SK-N-SH (cell line): ENCODE results near the gene RFX2. TPM values are rescaled to one million over a fixed set of nuclear protein-coding genes. Genes with fewer than 3 reads are reported as not detected.

Experiments used
- CTCF ChIA-PET: fragments of 300-600, 350-600 bp; formaldehyde crosslinking; extraction: SDS; loops from one replicate; lab custom pipeline; 2021; lab: Yijun Ruan, JAX
- POLR2A ChIA-PET: fragments of 350-600 bp; sonication (Branson Sonifier 250); formaldehyde crosslinking; extraction: SDS; loops from one replicate; lab custom pipeline; 2020; ENCODE audit warnings: antibody characterized with exemption, inconsistent platforms; lab: Yijun Ruan, JAX
- DNase-seq: peaks from one replicate; pipeline ENCODE4 v3.0.0; 2012
- H2AFZ ChIP-seq: fragments of 200-600 bp; sonication (generic); 2 replicates; pipeline ENCODE4 v1.8.1; 2016; ENCODE audit warnings: antibody characterized with exemption, mild to moderate bottlenecking, low read depth
- H3F3A ChIP-seq: fragments of 200-600 bp; sonication (generic); replicated peaks from 2 replicates; pipeline ENCODE3; 2016; ENCODE audit warnings: antibody characterized with exemption, mild to moderate bottlenecking; ENCODE audit not compliant: insufficient read depth
- H3K27ac ChIP-seq, 2 experiments: fragments of 200-500 bp in 1 of 2; fragments of 200-600 bp in 1 of 2; sonication (Bioruptor generic) in 1 of 2; sonication (generic), shearing (Covaris generic) in 1 of 2; 2 replicates each; pipeline versions ENCODE4 v1.5.1 to v1.6.1; 2014 to 2016; ENCODE audit warnings: low read depth in 2 of 2, inconsistent platforms in 1 of 2, low read length in 1 of 2, mild to moderate bottlenecking in 1 of 2, mixed read lengths in 1 of 2
- H3K27me3 ChIP-seq: fragments of 200-600 bp; sonication (generic), shearing (Covaris generic); 2 replicates; pipeline ENCODE4 v1.6.1; 2016; ENCODE audit warnings: mixed run types; ENCODE audit not compliant: insufficient read depth
- H3K36me3 ChIP-seq, 2 experiments: fragments of 200-500 bp in 1 of 2; fragments of 200-600 bp in 1 of 2; sonication (Bioruptor generic) in 1 of 2; sonication (generic) in 1 of 2; replicated peaks in 1 of 2; 2 replicates each; pipeline versions ENCODE3 to v1.5.1; 2014 to 2016; ENCODE audit warnings: low read length in 1 of 2, mild to moderate bottlenecking in 1 of 2; ENCODE audit not compliant: insufficient read depth in 2 of 2, control insufficient read depth in 1 of 2
- H3K4me1 ChIP-seq, 2 experiments: fragments of 200-500 bp in 1 of 2; fragments of 200-600 bp in 1 of 2; sonication (Bioruptor generic) in 1 of 2; sonication (generic), shearing (Covaris generic) in 1 of 2; 2 replicates each; pipeline versions ENCODE4 v1.5.1 to v1.6.1; 2014 to 2016; ENCODE audit warnings: low read depth in 1 of 2, low read length in 1 of 2, mixed run types in 1 of 2; ENCODE audit not compliant: insufficient read depth in 2 of 2, control insufficient read depth in 1 of 2
- H3K4me2 ChIP-seq: fragments of 200-600 bp; sonication (generic), shearing (Covaris generic); 2 replicates; pipeline ENCODE4 v1.6.1; 2017; ENCODE audit warnings: mixed run types
- H3K4me3 ChIP-seq, 2 experiments: fragments of 200-500 bp in 1 of 2; fragments of 200-600 bp in 1 of 2; sonication (Bioruptor generic) in 1 of 2; sonication (generic), shearing (Covaris generic) in 1 of 2; 2 replicates each; pipeline versions ENCODE4 v1.5.1 to v1.8.1; 2014 to 2016; ENCODE audit warnings: low read depth in 2 of 2, inconsistent platforms in 1 of 2, low read length in 1 of 2, mild to moderate bottlenecking in 1 of 2, mixed read lengths in 1 of 2, moderate library complexity in 1 of 2
- H3K79me2 ChIP-seq: fragments of 200-600 bp; sonication (generic); 2 replicates; pipeline ENCODE4 v1.8.1; 2017; ENCODE audit warnings: mild to moderate bottlenecking; ENCODE audit not compliant: insufficient read depth
- H3K9ac ChIP-seq: fragments of 200-600 bp; sonication (generic); 2 replicates; pipeline ENCODE4 v1.6.1; 2017; ENCODE audit warnings: mixed run types
- H3K9me2 ChIP-seq: fragments of 200-600 bp; sonication (generic); 2 replicates; pipeline ENCODE4 v1.6.1; 2017; ENCODE audit warnings: mixed run types
- H3K9me3 ChIP-seq: fragments of 200-600 bp; sonication (generic); 2 replicates; pipeline ENCODE4 v1.6.1; 2017; ENCODE audit warnings: mixed run types, mild to moderate bottlenecking, moderate library complexity
- H4K20me1 ChIP-seq: fragments of 200-600 bp; sonication (generic); 2 replicates; pipeline ENCODE4 v1.6.1; 2017; ENCODE audit warnings: mild to moderate bottlenecking, mixed run types; ENCODE audit not compliant: insufficient read depth
- CHD2 ChIP-seq: fragments of 150-350 bp; IDR thresholded peaks from 2 replicates; pipeline ENCODE4 v1.6.1; 2018; ENCODE audit warnings: low read length; ENCODE audit not compliant: partially characterized antibody
- ELF1 ChIP-seq: IDR thresholded peaks from 2 replicates; pipeline ENCODE4 v1.4.0; 2012
- FOXJ3 ChIP-seq: sonication (generic); formaldehyde crosslinking; IDR thresholded peaks from 2 replicates; pipeline ENCODE4 v1.5.1; 2020; ENCODE audit warnings: mild to moderate bottlenecking, missing genetic modification reagents
- GATA2 ChIP-seq: sonication (generic); formaldehyde crosslinking; IDR thresholded peaks from 2 replicates; pipeline ENCODE4 v1.5.0; 2020; ENCODE audit warnings: mild to moderate bottlenecking, missing genetic modification reagents
- IRF3 ChIP-seq: fragments of 150-350 bp; IDR thresholded peaks from 2 replicates; pipeline ENCODE4 v1.6.1; 2016; ENCODE audit warnings: mild to moderate bottlenecking, low read depth, low read length
- JUND ChIP-seq: IDR thresholded peaks from 2 replicates; pipeline ENCODE4 v1.4.0; 2012
- MAX ChIP-seq: IDR thresholded peaks from 2 replicates; pipeline ENCODE4 v1.4.0; 2012; ENCODE audit warnings: low read depth
- MXI1 ChIP-seq: IDR thresholded peaks from 2 replicates; pipeline ENCODE4 v1.6.1; 2012; ENCODE audit warnings: mild to moderate bottlenecking, low read depth, low read length, improper control_type of control experiment
- NRF1 ChIP-seq: IDR thresholded peaks from 2 replicates; pipeline ENCODE4 v1.6.1; 2012; ENCODE audit warnings: low read depth, mild to moderate bottlenecking, low read length
- PBX3 ChIP-seq: IDR thresholded peaks from 2 replicates; pipeline ENCODE4; 2012
- RFX5 ChIP-seq: IDR thresholded peaks from 2 replicates; pipeline ENCODE4 v1.6.1; 2012; ENCODE audit warnings: mild to moderate bottlenecking, improper control_type of control experiment, low read length
- RXRA ChIP-seq: IDR thresholded peaks from 2 replicates; pipeline ENCODE4 v1.4.0; 2012; ENCODE audit warnings: low read depth, mild to moderate bottlenecking, borderline replicate concordance
- SMC3 ChIP-seq: IDR thresholded peaks from 2 replicates; pipeline ENCODE4 v1.6.1; 2012; ENCODE audit warnings: low read depth, low read length, improper control_type of control experiment
- TAF1 ChIP-seq: IDR thresholded peaks from 2 replicates; pipeline ENCODE4 v1.6.1; 2012; ENCODE audit warnings: low read depth, mild to moderate bottlenecking, low read length, moderate library complexity, borderline replicate concordance
- USF2 ChIP-seq: fragments of 150-350 bp; IDR thresholded peaks from 2 replicates; pipeline ENCODE4 v1.6.1; 2017; ENCODE audit warnings: antibody characterized with exemption, low read length, low read depth, borderline replicate concordance
- WGBS: methylation state at CpG from one replicate; pipeline ENCODE4 v1.1.6; 2017; ENCODE audit warnings: low lambda C conversion rate; 5-methylcytosine and 5-hydroxymethylcytosine counted together
- polyA plus RNA-seq, 3 experiments: library from polyadenylated mRNA; depleted of rRNA; stranded (reverse); fragments of >200 nt; gene quantifications; 2 replicates each; pipeline ENCODE4 v1.2.3, GENCODE V29; 2012

RFX2 gene
- polyA plus RNA-seq, 1 of the 3 experiments (the other 2 are of a cell fraction) = 12.6 TPM

- H4K20me1 ChIP-seq = peaks cover 73% of the 10 kb centered on the region
Measured at GRCh38 chr19:5973867-5974635, 136.2 kb downstream of the RFX2 start.

GRCh38 chr19:5973376-5973775 lies 136.9 kb downstream of the RFX2 start:
- Histone ChIP-seq H4K20me1 (peaks cover 80% of the 10 kb centered on the region), H3K9me2 (no peaks in the 10 kb centered on the region), H3K4me2 (no peak overlapping the region), H3K4me3 (no peak overlapping the region), H3K27me3 (no peaks in the 10 kb centered on the region), H3K9ac (no peak overlapping the region), H3K36me3 (peaks cover 23 to 41% of the 10 kb centered on the region in 2 experiments), H3F3A (peaks cover 2% of the 10 kb centered on the region), H3K27ac (no peak overlapping the region), H3K79me2 (peaks cover 97% of the 10 kb centered on the region), H3K4me1 (peaks cover 0 to 20% of the 10 kb centered on the region in 2 experiments; a peak in 2 of 4 replicates), H3K9me3 (no peaks in the 10 kb centered on the region), H2AFZ (no peak overlapping the region)
- POLR2A ChIA-PET = no interaction called here
- TF ChIP-seq RXRA (no peak), GATA2 (CRISPR knock-in tag) (no peak), PBX3 (no peak), JUND (no peak), NRF1 (no peak), FOXJ3 (CRISPR knock-in tag) (no peak), SMC3 (no peak), TAF1 (no peak), USF2 (no peak), CHD2 (no peak), MAX (no peak), ELF1 (no peak)
- DNase-seq = no peak
- CTCF ChIA-PET = interaction anchor here (2.1 to 3.9 kb wide), 2 partner anchors 14 to 169 kb away, joined by 9 to 18 read pairs; partner anchors contain the start of gene NRTN
- WGBS = 98% methylated on average over 5 of the region's 5 CpGs

More at GRCh38 chr19:5973867-5974635, 136.2 kb downstream of the RFX2 start:
- Histone ChIP-seq H3K4me1 (peaks cover 3 to 20% of the 10 kb centered on the region in 2 experiments; a peak in 2 of 4 replicates), H3K9ac (no peak overlapping the region), H3K9me3 (no peaks in the 10 kb centered on the region), H3K27ac (no peak overlapping the region), H2AFZ (no peak overlapping the region), H3K36me3 (peaks cover 23 to 38% of the 10 kb centered on the region in 2 experiments), H3K79me2 (peaks cover 97% of the 10 kb centered on the region), H3F3A (peaks cover 3% of the 10 kb centered on the region), H3K27me3 (no peaks in the 10 kb centered on the region), H3K4me3 (no peak overlapping the region), H3K9me2 (no peaks in the 10 kb centered on the region), H3K4me2 (no peak overlapping the region)
- POLR2A ChIA-PET = no interaction called here
- CTCF ChIA-PET = interaction anchor here (1.3 to 3.9 kb wide), 3 partner anchors 13 to 170 kb away, joined by 3 to 18 read pairs (median 4); no protein-coding TSS in a partner anchor
- WGBS = 97% methylated on average over 7 of the region's 15 CpGs
- TF ChIP-seq IRF3 (no peak), RFX5 (no peak), JUND (no peak), MXI1 (no peak)
- DNase-seq = no peak
